Stimulated activated CD8-positive, alpha-beta memory T cell treated with anti-CD3 and anti-CD28 coated beads, Interleukin-12 subunit alpha, Interleukin-12 subunit beta, amount 100 ng/mL, for 1 hour (primary cell): ENCODE data around the gene QKI.
A peak's percentile ranks its signal among the peaks of the same experiment; 100 is the strongest.

Experiments used
- DNase-seq: peaks from one replicate; pipeline ENCODE4 v3.0.0-alpha.2; 2020; ENCODE audit warnings: low read depth

The QKI gene

DNA sequence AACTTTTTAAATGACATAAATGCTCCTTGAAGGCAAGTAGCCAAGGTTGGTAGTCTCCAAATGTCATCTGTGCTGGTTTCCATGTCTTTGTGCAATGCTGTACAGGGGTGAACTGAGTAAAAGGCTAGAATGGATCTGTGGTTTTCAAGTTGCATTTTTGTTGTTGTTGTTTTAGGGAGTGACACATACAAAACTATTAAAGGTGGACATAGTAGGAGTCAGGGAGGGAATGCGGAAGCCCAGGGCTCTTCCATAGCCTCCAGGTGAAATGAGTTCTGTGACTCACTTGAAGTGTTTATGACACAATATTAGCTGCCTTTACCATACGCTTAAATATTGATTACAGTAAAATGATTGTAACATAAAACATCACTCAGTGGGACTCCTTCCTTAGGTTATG is 22.5 kb upstream of the QKI start:
- DNase-seq, result no peak

DNA sequence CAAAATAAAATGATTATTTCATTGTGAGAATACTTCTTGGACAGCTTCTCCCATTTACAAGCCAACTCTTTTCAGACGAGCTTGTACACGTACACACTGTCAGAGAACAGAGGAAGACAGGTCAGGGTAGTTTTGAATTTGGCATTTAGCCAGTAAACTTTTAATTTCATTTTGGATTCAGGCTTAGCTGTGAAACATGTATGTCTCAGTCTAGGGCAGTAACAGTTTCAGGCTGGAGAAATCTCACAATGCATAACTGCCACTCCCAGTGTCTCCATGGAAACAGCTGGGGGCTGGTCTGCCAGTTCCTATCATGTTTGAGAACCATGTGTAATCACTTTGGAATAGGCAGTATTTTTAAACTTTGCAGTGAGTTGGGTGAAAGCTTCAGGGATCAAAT is 22.0 kb upstream of the QKI start:
- DNase-seq, result no peak

- no peak for DNase-seq
Observed at GRCh38 chr6:163393923-163394322, 20.6 kb upstream of the QKI start.

DNA sequence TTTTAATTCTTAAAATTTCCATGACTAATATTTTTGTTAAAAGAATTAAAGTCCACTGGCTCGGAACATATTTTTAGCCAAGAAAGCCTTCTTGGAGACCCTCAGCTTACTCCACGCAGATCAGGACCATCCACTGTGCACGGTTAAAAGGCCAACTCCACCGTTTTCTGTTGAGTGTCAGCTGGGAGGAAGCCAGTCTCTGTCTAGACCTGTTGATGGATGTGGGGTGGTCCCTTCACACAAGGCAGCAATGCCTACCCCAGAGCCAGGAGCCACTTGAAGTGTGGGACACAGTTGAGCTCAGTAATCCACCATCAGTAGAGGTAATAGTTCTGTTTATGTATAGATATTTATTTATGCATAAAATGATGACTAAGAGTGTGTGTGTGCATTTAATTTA is 19.9 kb upstream of the QKI start:
- DNase-seq, result no peak

- no peak for DNase-seq
Observed at GRCh38 chr6:163395122-163395830, 19.2 kb upstream of the QKI start.

DNA sequence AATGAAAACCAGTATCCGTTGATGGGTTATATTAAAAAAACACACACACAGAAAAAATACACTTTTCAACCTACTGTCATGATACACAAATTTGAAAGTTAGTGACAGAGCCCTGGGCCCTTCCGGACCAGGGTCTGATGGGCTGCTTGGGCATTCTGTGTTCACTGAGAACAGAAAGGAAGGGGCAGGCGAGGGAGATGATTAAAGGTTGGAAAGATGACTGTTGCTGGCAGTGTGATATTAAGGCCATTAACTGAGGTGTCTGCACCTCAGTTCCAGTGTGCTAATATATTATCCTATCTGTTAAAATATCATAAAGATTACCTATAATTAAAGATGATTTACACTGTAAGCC is 18.7 kb upstream of the QKI start:
- DNase-seq, result no peak

GRCh38 chr6:163397326-163397725 is 17.2 kb upstream of the QKI start:
- no peak for DNase-seq

DNA sequence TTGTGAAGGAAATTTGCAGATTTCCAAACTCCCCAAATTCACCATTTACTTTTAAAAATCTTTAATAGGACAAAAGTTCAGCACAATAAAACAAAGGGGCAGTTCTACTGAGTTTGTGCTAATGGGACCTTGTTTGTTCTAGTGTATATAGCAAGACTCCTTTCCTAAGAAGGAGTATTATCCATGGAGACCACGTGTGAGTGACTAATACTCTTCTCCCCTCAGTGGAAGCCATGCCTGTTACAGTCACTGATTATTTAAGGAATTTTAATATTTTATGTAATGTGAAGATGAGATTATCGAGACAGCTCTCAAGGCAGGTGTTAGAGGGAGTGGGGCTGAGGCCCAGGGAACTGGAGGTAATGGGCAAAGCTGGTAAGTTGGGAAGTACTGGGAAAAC is 16.4 kb upstream of the QKI start:
- DNase-seq, result no peak

DNA sequence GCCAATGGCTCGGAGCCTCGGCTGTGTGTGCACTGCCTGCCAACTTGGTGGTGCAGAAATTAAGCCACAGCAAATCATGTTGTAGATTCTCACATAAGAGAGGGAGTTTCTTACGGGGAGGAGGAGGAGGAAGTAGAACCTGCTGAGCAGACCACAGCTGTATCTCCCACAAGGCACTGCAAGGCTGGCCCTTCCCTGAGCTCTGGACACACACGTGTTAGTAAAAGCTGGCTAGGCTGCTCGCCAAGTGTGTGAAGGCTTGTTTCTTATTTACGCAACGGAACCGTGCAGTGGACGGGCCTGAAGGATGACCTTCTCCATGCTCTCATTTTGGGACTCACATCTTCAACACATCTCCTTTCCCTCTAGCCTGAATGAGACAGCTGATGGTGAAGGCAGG is 15.7 kb upstream of the QKI start:
- no peak for DNase-seq

DNA sequence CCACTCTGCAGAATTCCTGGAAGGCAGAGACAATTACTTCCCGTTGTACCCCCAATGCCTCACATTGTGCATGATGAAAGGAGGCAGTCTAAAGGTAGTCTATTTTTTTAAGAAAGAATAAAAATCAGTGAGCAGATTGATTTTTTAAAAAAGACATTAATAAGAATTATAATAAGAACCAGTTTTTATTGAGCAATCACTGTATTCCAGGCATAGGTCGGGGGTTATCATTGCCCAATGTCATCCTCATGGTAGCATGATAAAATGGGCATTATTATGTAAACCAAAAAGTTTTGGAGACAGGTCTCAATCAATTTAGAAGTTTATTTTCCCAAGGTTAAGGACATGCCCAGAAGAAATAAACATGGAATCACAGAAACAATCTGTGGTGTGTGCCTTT is 14.0 kb upstream of the QKI start:
- DNase-seq, result no peak

- no peak for DNase-seq
Observed at GRCh38 chr6:163401039-163401885, 13.3 kb upstream of the QKI start.

- no peak for DNase-seq
Observed at GRCh38 chr6:163402616-163403015, 11.9 kb upstream of the QKI start.

- DNase-seq, result no peak
Observed at GRCh38 chr6:163404825-163405265, 9.7 kb upstream of the QKI start.

GRCh38 chr6:163405412-163406309 is 8.9 kb upstream of the QKI start:
- no peak for DNase-seq

DNA sequence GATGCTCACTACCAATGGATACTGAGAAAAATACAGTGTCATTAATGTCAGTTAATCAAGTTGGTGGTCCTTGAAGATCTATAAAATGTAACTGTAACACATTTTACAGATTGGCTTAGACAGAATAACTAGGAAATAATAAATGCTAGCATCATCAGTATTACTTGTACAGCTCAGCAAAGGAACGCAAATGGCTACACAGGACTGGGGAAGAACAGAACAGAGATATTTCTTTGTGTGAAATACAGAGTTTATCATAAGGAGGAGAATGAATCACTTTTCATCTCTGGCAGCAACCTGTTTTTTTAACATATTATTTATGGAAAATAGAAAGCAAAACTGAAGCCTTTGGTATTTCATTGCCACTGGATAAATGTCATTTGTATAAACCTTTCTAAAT is 8.2 kb upstream of the QKI start:
- no peak for DNase-seq

- DNase-seq, result no peak
Observed at GRCh38 chr6:163406830-163407229, 7.7 kb upstream of the QKI start.

- no peak for DNase-seq
Observed at GRCh38 chr6:163408352-163408991, 6.0 kb upstream of the QKI start.

DNA sequence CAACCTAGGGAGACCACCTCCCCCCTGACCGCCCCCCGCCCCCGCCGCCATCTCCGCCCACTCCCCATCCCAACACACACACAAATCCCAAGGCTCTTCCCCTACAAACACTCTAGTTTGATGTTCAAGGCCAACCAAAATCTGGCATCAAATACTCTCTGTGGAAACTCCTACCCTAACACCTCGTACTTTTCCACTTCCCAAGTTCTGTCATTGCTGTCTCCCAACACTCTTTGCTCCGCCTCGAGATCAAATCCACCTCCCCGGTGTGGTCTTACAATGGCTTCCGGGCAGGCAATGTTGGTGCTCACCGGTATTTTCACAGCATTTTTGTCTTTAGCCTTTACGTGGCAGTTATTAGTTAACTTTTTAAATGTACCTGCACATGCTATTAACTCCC is 4.8 kb upstream of the QKI start:
- no peak for DNase-seq

DNA sequence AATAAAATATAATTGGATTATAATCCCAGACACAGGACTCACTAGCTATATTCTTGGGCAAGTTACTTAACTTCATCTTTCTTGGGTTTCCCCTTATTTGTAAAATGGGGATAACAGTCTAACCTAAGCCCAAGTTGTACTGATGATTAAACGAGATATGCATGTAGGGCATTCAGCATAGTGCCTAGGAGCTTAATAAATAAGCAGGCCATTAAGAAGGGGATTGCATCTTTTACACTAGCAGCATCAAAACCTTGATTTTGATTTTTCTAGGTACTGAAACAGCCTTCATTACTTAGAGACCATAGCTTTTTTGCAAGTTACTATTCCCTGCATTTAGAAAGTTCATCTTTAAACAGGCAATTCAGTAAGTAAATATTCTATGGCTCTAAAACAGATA is 2.2 kb upstream of the QKI start:
- no peak for DNase-seq

GRCh38 chr6:163412801-163413344 is 1.6 kb upstream of the QKI start:
- DNase-seq, result no peak

DNA sequence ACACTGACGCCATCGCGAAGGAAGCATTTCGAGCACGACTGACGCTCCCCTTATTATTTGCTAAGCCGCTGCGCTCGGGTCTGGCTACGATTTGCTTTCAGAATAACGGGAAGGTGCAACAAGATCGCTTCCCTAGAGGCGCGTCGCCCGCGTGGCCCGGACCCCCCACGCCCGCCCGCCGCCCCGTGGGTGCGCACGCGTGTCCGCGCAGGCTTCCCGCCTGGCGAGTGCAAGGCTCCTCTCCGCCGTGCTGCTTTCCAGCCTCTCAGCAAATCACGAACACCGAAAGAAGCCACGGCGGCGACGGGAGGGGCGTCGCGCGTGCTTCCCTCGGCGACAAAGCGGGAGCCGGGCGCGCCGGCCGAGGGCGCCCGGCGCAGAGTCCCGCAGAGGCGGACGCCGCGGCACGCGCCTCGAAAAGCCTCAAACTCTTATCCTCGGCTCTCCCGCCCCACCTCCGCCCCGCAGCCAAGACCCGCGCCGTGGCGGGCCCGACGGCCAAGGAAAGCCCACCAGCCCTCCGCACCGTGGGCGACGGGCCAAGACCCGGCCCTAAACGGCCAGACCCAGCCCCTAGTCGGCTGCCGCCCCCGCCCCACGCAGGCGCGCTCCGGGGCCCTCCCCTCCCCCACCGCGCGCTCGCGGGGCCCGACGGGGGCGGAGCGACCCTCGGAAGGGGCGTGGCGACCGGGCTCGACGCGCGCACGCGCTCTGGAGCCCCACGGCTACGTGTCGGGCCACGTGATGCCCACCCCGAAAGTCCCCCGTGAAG is 987 bp upstream of the QKI start:
- DNase-seq, result peak; percentile 81
